Breast epithelium (tissue), 3 donors: ENCODE results near the gene FBXL7.

Experiments used
- POLR2A ChIP-seq: fragments of 450-650 bp; IDR thresholded peaks from one replicate; pipeline ENCODE4 v1.6.1; 2016; ENCODE audit warnings: antibody characterized with exemption, mild to moderate bottlenecking, moderate library complexity
- TF ChIP-seq, protein P1 (sequence below), 3 donors: fragments of 450-650 bp; IDR thresholded peaks; one replicate each; pipeline ENCODE4 v1.5.1; 2016 to 2017; ENCODE audit warnings: antibody characterized with exemption in 3 of 3, mild to moderate bottlenecking in 3 of 3, moderate library complexity in 3 of 3

DNA sequence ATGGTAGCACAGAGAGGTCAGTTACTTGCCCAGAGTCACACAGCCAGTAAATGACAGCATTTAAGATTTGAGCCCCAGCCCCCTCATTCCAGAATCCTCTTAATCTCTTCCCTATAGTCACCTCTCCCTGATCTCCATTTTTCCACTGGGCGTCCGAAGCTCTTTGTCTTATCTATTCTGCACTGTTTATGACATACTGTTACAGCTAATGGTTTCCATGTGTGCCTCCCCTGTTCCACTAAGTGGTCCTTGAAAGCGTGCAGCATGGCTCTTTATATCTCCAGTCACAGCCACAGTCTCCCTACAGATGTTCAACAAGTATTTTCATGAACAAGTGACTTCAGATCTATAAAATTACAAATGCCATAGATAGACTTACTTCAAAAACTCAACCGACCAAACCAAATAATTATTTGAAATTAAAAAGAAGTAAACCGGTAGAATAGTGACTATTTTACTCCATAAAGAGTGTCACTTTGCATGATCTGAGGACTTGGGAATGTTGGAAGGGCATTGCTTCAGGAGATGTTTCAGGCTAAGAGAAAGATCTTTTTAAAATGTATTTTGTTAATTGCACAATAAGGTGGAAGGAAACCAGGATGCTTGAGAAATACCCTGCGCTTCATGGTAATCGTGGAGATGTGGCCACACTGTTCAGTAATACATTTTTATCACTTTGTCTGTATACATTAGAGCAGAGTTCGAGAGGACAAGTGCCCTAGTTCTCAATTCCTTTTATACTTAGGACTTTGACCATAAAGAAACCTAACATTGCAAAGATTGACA is 237.2 kb downstream of the FBXL7 start:
- no peak for TF ChIP-seq POLR2A
- TF ChIP-seq, protein P1, sequence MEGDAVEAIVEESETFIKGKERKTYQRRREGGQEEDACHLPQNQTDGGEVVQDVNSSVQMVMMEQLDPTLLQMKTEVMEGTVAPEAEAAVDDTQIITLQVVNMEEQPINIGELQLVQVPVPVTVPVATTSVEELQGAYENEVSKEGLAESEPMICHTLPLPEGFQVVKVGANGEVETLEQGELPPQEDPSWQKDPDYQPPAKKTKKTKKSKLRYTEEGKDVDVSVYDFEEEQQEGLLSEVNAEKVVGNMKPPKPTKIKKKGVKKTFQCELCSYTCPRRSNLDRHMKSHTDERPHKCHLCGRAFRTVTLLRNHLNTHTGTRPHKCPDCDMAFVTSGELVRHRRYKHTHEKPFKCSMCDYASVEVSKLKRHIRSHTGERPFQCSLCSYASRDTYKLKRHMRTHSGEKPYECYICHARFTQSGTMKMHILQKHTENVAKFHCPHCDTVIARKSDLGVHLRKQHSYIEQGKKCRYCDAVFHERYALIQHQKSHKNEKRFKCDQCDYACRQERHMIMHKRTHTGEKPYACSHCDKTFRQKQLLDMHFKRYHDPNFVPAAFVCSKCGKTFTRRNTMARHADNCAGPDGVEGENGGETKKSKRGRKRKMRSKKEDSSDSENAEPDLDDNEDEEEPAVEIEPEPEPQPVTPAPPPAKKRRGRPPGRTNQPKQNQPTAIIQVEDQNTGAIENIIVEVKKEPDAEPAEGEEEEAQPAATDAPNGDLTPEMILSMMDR (IDR thresholded peaks at IDR 0.05) = no peak
